GM18909 (cell line): ENCODE measurements around the gene RAD9B.

ENCODE experiments used
- ATAC-seq: cut with Tn5 transposase; IDR thresholded peaks from one replicate; pipeline ENCODE4 v1.9.1; 2021; ENCODE audit warnings: mild to moderate bottlenecking; ENCODE audit not compliant: unreplicated experiment, poor library complexity

The RAD9B gene

DNA sequence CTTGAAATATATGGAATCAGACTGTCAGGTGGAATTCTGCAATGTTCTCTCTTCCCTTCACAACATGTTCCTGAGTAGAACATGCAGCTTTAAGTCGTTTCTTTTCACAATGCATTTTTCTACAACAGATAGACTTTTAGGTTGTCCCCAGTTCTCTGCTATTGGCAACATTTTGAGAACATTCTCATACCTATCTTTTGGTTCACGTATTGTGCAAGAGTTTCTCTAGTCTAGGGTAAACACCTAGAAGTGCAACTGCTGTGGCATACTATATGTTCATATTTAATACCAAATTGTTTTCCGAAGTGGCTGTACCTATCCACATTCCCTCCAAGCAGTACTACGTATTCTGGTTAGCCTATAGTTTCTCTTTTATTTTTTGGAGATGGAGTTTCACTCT is 48.9 kb downstream of the RAD9B start:
- ATAC-seq, result no peak
